Natural killer cell (primary cell): ENCODE measurements around the gene NPR3. TPM values are rescaled to one million over a fixed set of nuclear protein-coding genes. Genes with fewer than 3 reads are reported as not detected.

Experiments
- ATAC-seq, 3 donors: fragments of 150-1000 bp in 2 of 3; fragments of 200-7000 bp in 1 of 3; cut with Tn5 transposase; 1 replicate in 1 of 3; 2 replicates in 2 of 3; pipeline ENCODE4 v1.10.0; 2021; ENCODE audit warnings: mild to moderate bottlenecking in 2 of 3, moderate library complexity in 2 of 3
- DNase-seq, 2 donors: peaks; one replicate each; pipeline versions ENCODE4 v3.0.0 to v3.0.0-alpha.2; 2013 to 2021; ENCODE audit warnings: mixed read lengths in 1 of 2
- H3K27ac ChIP-seq: one replicate; pipeline ENCODE4 v1.5.1; 2013; ENCODE audit warnings: mild to moderate bottlenecking, low read length
- H3K27me3 ChIP-seq: one replicate; pipeline ENCODE4 v1.6.1; 2013; ENCODE audit warnings: low read length; ENCODE audit not compliant: control insufficient read depth, insufficient read depth
- H3K36me3 ChIP-seq: one replicate; pipeline ENCODE4 v1.6.1; 2013; ENCODE audit warnings: low read length; ENCODE audit not compliant: control insufficient read depth, insufficient read depth
- H3K4me1 ChIP-seq: one replicate; pipeline ENCODE4 v1.6.1; 2013; ENCODE audit warnings: low read length; ENCODE audit not compliant: control insufficient read depth, insufficient read depth
- H3K4me3 ChIP-seq: one replicate; pipeline ENCODE4 v1.5.1; 2013; ENCODE audit warnings: low read length
- H3K9me3 ChIP-seq: one replicate; pipeline ENCODE4 v1.6.1; 2013; ENCODE audit warnings: low read length; ENCODE audit not compliant: control insufficient read depth, insufficient read depth
- H3K27ac Mint-ChIP-seq, 2 donors: one replicate each; pipeline ENCODE4 v1.8.0; 2022; ENCODE audit warnings: mild to moderate bottlenecking in 2 of 2, mixed read lengths in 2 of 2, moderate library complexity in 1 of 2
- H3K27me3 Mint-ChIP-seq, 2 donors: one replicate each; pipeline ENCODE4 v1.8.0; 2022; ENCODE audit warnings: low read depth in 2 of 2, mixed read lengths in 2 of 2
- H3K36me3 Mint-ChIP-seq: one replicate; pipeline ENCODE4 v1.8.0; 2022; ENCODE audit warnings: mixed read lengths
- H3K4me1 Mint-ChIP-seq, 2 donors: one replicate each; pipeline ENCODE4 v1.8.0; 2022; ENCODE audit warnings: mixed read lengths in 2 of 2
- H3K4me3 Mint-ChIP-seq: one replicate; pipeline ENCODE4 v1.8.0; 2022; ENCODE audit warnings: mild to moderate bottlenecking, moderate library complexity, mixed read lengths
- H3K9me3 Mint-ChIP-seq, 2 donors: one replicate each; pipeline ENCODE4 v1.8.0; 2022; ENCODE audit warnings: mixed read lengths in 2 of 2
- WGBS: methylation state at CpG from one replicate; pipeline ENCODE4 v1.1.7; 2013; ENCODE audit warnings: missing lambda C conversion rate; ENCODE audit not compliant: insufficient coverage; 5-methylcytosine and 5-hydroxymethylcytosine counted together
- intact Hi-C: fragments of 100-400 bp; cut with micrococcal nuclease; formaldehyde crosslinking; loops from one replicate; pipeline ENCODE4 v1.14.2; 2022
- total RNA-seq, 4 donors: library from RNA; stranded (reverse); fragments of 120-200 nt in 1 of 4; gene quantifications; one replicate each; pipeline versions ENCODE4 v1.2.3 to v1.2.4, GENCODE V29; 2013 to 2022
- TF ChIP-seq, protein P1 (sequence below): fragments of 200-600 bp; IDR thresholded peaks from one replicate; pipeline ENCODE4 v1.8.0; 2022; ENCODE audit warnings: antibody characterized with exemption

Gene NPR3
- total RNA-seq, 3 donors from 2014 or later (not counting 1 experiment from before 2014, with no cell fraction given), result 0.23 TPM; not detected in 2

DNA sequence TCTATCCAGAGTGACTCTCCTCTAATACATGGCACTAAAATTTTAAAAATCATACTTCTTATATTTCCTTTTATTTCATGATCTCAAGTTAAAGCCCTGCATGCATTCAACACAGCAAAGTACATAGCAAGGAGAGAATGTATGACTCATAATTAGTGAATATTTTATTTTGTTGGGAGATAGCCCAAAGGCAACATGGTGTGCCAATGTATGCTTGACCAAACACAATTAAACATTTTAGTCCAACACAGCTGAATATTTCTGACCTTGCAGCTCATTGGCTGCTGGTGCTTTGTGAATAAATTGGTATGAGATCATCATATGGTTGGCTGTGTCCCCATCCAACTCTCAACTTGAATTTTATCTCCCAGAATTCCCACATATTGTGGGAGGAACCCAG is 103.5 kb downstream of the NPR3 start:
- H3K4me1 Mint-ChIP-seq, result peaks cover 6 to 9% of the 10 kb centered on the region in 2 donors
- DNase-seq, result no peak
- ATAC-seq, result no peak
- Histone ChIP-seq H3K27me3 (no peaks in the 10 kb centered on the region), H3K4me1 (peaks cover under 1% of the 10 kb centered on the region), H3K36me3 (no peaks in the 10 kb centered on the region), H3K9me3 (no peaks in the 10 kb centered on the region), H3K27ac (no peak overlapping the region), H3K4me3 (no peak overlapping the region)
- peaks cover 30 to 47% of the 10 kb centered on the region in 2 donors for H3K27me3 Mint-ChIP-seq
- peaks cover 7% of the 10 kb centered on the region for H3K36me3 Mint-ChIP-seq
- intact Hi-C loops, result no loop called here
- H3K4me3 Mint-ChIP-seq, result no peak overlapping the region
- TF ChIP-seq, protein P1, sequence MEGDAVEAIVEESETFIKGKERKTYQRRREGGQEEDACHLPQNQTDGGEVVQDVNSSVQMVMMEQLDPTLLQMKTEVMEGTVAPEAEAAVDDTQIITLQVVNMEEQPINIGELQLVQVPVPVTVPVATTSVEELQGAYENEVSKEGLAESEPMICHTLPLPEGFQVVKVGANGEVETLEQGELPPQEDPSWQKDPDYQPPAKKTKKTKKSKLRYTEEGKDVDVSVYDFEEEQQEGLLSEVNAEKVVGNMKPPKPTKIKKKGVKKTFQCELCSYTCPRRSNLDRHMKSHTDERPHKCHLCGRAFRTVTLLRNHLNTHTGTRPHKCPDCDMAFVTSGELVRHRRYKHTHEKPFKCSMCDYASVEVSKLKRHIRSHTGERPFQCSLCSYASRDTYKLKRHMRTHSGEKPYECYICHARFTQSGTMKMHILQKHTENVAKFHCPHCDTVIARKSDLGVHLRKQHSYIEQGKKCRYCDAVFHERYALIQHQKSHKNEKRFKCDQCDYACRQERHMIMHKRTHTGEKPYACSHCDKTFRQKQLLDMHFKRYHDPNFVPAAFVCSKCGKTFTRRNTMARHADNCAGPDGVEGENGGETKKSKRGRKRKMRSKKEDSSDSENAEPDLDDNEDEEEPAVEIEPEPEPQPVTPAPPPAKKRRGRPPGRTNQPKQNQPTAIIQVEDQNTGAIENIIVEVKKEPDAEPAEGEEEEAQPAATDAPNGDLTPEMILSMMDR, result no peak
- H3K9me3 Mint-ChIP-seq, result no peaks in the 10 kb centered on the region
- H3K27ac Mint-ChIP-seq, result no peak overlapping the region

- Histone ChIP-seq H3K27me3 (no peaks in the 10 kb centered on the region), H3K4me1 (no peaks in the 10 kb centered on the region), H3K4me3 (no peak overlapping the region), H3K36me3 (no peaks in the 10 kb centered on the region), H3K9me3 (no peaks in the 10 kb centered on the region), H3K27ac (no peak overlapping the region)
- Mint-ChIP-seq H3K4me1 (peaks cover 5 to 6% of the 10 kb centered on the region in 2 donors), H3K9me3 (no peaks in the 10 kb centered on the region), H3K27ac (no peak overlapping the region), H3K27me3 (peaks cover 7 to 8% of the 10 kb centered on the region in 2 donors), H3K4me3 (no peak overlapping the region), H3K36me3 (no peaks in the 10 kb centered on the region)
- intact Hi-C loops, result no loop called here
- DNase-seq (no peak), ATAC-seq (no peak)
- TF ChIP-seq, protein P1, result no peak
- WGBS, result 100% methylated on average over 1 of the region's 1 CpG
These were observed 116.9 kb downstream of the NPR3 start for GRCh38 chr5:32827981-32828380.

GRCh38 chr5:32828492-32828891 is 117.4 kb downstream of the NPR3 start:
- Histone ChIP-seq H3K9me3 (no peaks in the 10 kb centered on the region), H3K27me3 (no peaks in the 10 kb centered on the region), H3K27ac (no peak overlapping the region), H3K4me1 (peaks cover 2% of the 10 kb centered on the region), H3K36me3 (no peaks in the 10 kb centered on the region), H3K4me3 (no peak overlapping the region)
- no peak for DNase-seq
- WGBS, result 79% methylated on average over 2 of the region's 2 CpGs
- H3K36me3 Mint-ChIP-seq, result no peaks in the 10 kb centered on the region
- intact Hi-C loops, result no loop called here
- no peak for ATAC-seq
- no peaks in the 10 kb centered on the region for H3K9me3 Mint-ChIP-seq
- H3K27ac Mint-ChIP-seq, result no peak overlapping the region
- H3K4me3 Mint-ChIP-seq, result no peak overlapping the region
- H3K27me3 Mint-ChIP-seq, result peaks cover 7 to 8% of the 10 kb centered on the region in 2 donors
- TF ChIP-seq, protein P1, result no peak
- H3K4me1 Mint-ChIP-seq, result peaks cover 10 to 11% of the 10 kb centered on the region in 2 donors

GRCh38 chr5:32831624-32832023 is 120.5 kb downstream of the NPR3 start:
- no peak overlapping the region for H3K27ac ChIP-seq
- peaks cover 7% of the 10 kb centered on the region for H3K4me1 ChIP-seq
- no peak overlapping the region for H3K4me3 ChIP-seq
- DNase-seq (no peak), ATAC-seq (no peak)
- intact Hi-C loops, result no loop called here
- H3K9me3 ChIP-seq, result no peaks in the 10 kb centered on the region
- Mint-ChIP-seq H3K4me1 (peaks cover 25 to 26% of the 10 kb centered on the region in 2 donors), H3K27ac (no peak overlapping the region), H3K4me3 (no peak overlapping the region), H3K9me3 (no peaks in the 10 kb centered on the region), H3K27me3 (peaks cover 7 to 8% of the 10 kb centered on the region in 2 donors), H3K36me3 (no peaks in the 10 kb centered on the region)
- no peaks in the 10 kb centered on the region for H3K27me3 ChIP-seq
- H3K36me3 ChIP-seq, result no peaks in the 10 kb centered on the region
- WGBS, result 63% methylated on average over 1 of the region's 1 CpG
- TF ChIP-seq, protein P1, result no peak
